H9 (cell line): ENCODE results near the gene ARRB1. TPM values are rescaled to one million over a fixed set of nuclear protein-coding genes. Genes with fewer than 3 reads are reported as not detected.
A peak's percentile ranks its signal among the peaks of the same experiment; 100 is the strongest.

Experiments
- DNase-seq: peaks from one replicate; pipeline ENCODE4 v3.0.0-alpha.2; 2017
- H2AFZ ChIP-seq: one replicate; pipeline ENCODE4 v1.6.1; 2013; ENCODE audit warnings: mild to moderate bottlenecking, low read length, control low read depth, moderate library complexity
- H2AK5ac ChIP-seq: 2 replicates; pipeline ENCODE4 v1.6.1; 2013; ENCODE audit warnings: low read length, control low read depth, mixed read lengths; ENCODE audit not compliant: insufficient read length
- H2BK120ac ChIP-seq: one replicate; pipeline ENCODE4 v1.6.1; 2013; ENCODE audit warnings: low read depth, mild to moderate bottlenecking, low read length, control low read depth, inconsistent platforms; ENCODE audit not compliant: poor library complexity, severe bottlenecking
- H2BK12ac ChIP-seq: 2 replicates; pipeline ENCODE4 v1.6.1; 2013; ENCODE audit warnings: low read length, control low read depth, mixed read lengths, low read depth; ENCODE audit not compliant: insufficient read length
- H2BK15ac ChIP-seq: 2 replicates; pipeline ENCODE4 v1.6.1; 2013; ENCODE audit warnings: low read depth, low read length, control low read depth
- H2BK20ac ChIP-seq: one replicate; pipeline ENCODE4 v1.6.1; 2013; ENCODE audit warnings: low read depth, mild to moderate bottlenecking, low read length, control low read depth, inconsistent platforms; ENCODE audit not compliant: poor library complexity, severe bottlenecking
- H2BK5ac ChIP-seq: 2 replicates; pipeline ENCODE4 v1.6.1; 2013; ENCODE audit warnings: low read length, control low read depth, mixed read lengths; ENCODE audit not compliant: insufficient read length
- H3K14ac ChIP-seq: 2 replicates; pipeline ENCODE4 v1.6.1; 2013; ENCODE audit warnings: low read length, control low read depth; ENCODE audit not compliant: insufficient read depth
- H3K18ac ChIP-seq: 2 replicates; pipeline ENCODE4 v1.6.1; 2013; ENCODE audit warnings: low read depth, mild to moderate bottlenecking, mixed read lengths, low read length, control low read depth; ENCODE audit not compliant: insufficient read length
- H3K23ac ChIP-seq: 2 replicates; pipeline ENCODE4 v1.6.1; 2013; ENCODE audit warnings: low read length, control low read depth, mixed read lengths, low read depth; ENCODE audit not compliant: insufficient read length
- H3K23me2 ChIP-seq: 2 replicates; pipeline ENCODE4 v1.6.1; 2013; ENCODE audit warnings: low read depth, mild to moderate bottlenecking, mixed read lengths, low read length, control low read depth; ENCODE audit not compliant: insufficient read length, poor library complexity, severe bottlenecking
- H3K27ac ChIP-seq: 2 replicates; pipeline ENCODE4 v1.5.1; 2013; ENCODE audit warnings: low read length, control low read depth, mixed read lengths, low read depth; ENCODE audit not compliant: insufficient read length
- H3K27me3 ChIP-seq: 2 replicates; pipeline ENCODE4 v1.6.1; 2013; ENCODE audit warnings: low read length, control low read depth, inconsistent platforms; ENCODE audit not compliant: insufficient read depth
- H3K4ac ChIP-seq: 2 replicates; pipeline ENCODE4 v1.6.1; 2013; ENCODE audit warnings: low read depth, mild to moderate bottlenecking, control low read depth, inconsistent platforms, low read length, moderate library complexity
- H3K4me1 ChIP-seq: 2 replicates; pipeline ENCODE4 v1.6.1; 2013; ENCODE audit warnings: low read length, control low read depth, inconsistent platforms; ENCODE audit not compliant: insufficient read depth
- H3K4me2 ChIP-seq: 2 replicates; pipeline ENCODE4 v1.6.1; 2013; ENCODE audit warnings: low read length, control low read depth, mixed read lengths; ENCODE audit not compliant: insufficient read length, insufficient read depth
- H3K56ac ChIP-seq: 2 replicates; pipeline ENCODE4 v1.6.1; 2013; ENCODE audit warnings: low read depth, mild to moderate bottlenecking, mixed read lengths, low read length, control low read depth; ENCODE audit not compliant: insufficient read length
- H3K79me1 ChIP-seq: 2 replicates; pipeline ENCODE4 v1.6.1; 2013; ENCODE audit warnings: low read depth, mild to moderate bottlenecking, moderate library complexity, low read length, control low read depth, inconsistent platforms; ENCODE audit not compliant: insufficient read depth, poor library complexity, severe bottlenecking
- H3K79me2 ChIP-seq: 2 replicates; pipeline ENCODE4 v1.6.1; 2013; ENCODE audit warnings: low read length, control low read depth, inconsistent platforms; ENCODE audit not compliant: insufficient read depth
- H3K9ac ChIP-seq: 2 replicates; pipeline ENCODE4 v1.6.1; 2013; ENCODE audit warnings: low read length, control low read depth, mixed read lengths; ENCODE audit not compliant: insufficient read length; ENCODE audit errors: extremely low read depth
- H3K9me3 ChIP-seq: one replicate; pipeline ENCODE4 v1.6.1; 2013; ENCODE audit warnings: low read depth, low read length, inconsistent platforms; ENCODE audit not compliant: control insufficient read depth
- H3T11ph ChIP-seq: one replicate; pipeline ENCODE4 v1.6.1; 2013; ENCODE audit warnings: mild to moderate bottlenecking, low read length, control low read depth, inconsistent platforms
- H4K20me1 ChIP-seq: one replicate; pipeline ENCODE4 v1.6.1; 2013; ENCODE audit not compliant: control insufficient read depth, insufficient read length, insufficient read depth
- H4K5ac ChIP-seq: 2 replicates; pipeline ENCODE4 v1.6.1; 2013; ENCODE audit warnings: low read depth, mild to moderate bottlenecking, mixed read lengths, low read length, control low read depth; ENCODE audit not compliant: insufficient read length
- H4K8ac ChIP-seq: replicated peaks from 2 replicates; pipeline ENCODE4 v1.6.1; 2013; ENCODE audit warnings: low read length, control low read depth, mixed read lengths, low read depth; ENCODE audit not compliant: insufficient read length
- H4K91ac ChIP-seq: 2 replicates; pipeline ENCODE4 v1.6.1; 2013; ENCODE audit warnings: low read depth, mild to moderate bottlenecking, moderate library complexity, mixed read lengths, low read length, control low read depth; ENCODE audit not compliant: insufficient read length
- H3K27ac Mint-ChIP-seq, 3 experiments: 2 replicates in 2 of 3; 3 replicates in 1 of 3; pipeline ENCODE4 v1.8.0; 2020 to 2021; ENCODE audit warnings: mixed read lengths in 3 of 3, mild to moderate bottlenecking in 1 of 3, moderate library complexity in 1 of 3
- H3K27me3 Mint-ChIP-seq: 2 replicates; pipeline ENCODE4 v1.8.0; 2021; ENCODE audit warnings: low read depth, mild to moderate bottlenecking, moderate library complexity, mixed read lengths
- H3K36me3 Mint-ChIP-seq, 3 experiments: 2 replicates in 2 of 3; 3 replicates in 1 of 3; pipeline ENCODE4 v1.8.0; 2020 to 2021; ENCODE audit warnings: low read depth in 3 of 3, mixed read lengths in 3 of 3; ENCODE audit not compliant: insufficient read depth in 1 of 3
- H3K4me1 Mint-ChIP-seq, 2 experiments: 2 replicates each; pipeline ENCODE4 v1.8.0; 2020; ENCODE audit warnings: mixed read lengths in 2 of 2
- H3K4me3 Mint-ChIP-seq, 2 experiments: 2 replicates in 1 of 2; 3 replicates in 1 of 2; pipeline ENCODE4 v1.8.0; 2020 to 2021; ENCODE audit warnings: mild to moderate bottlenecking in 2 of 2, mixed read lengths in 2 of 2, moderate library complexity in 1 of 2
- H3K9me3 Mint-ChIP-seq, 2 experiments: 2 replicates in 1 of 2; 3 replicates in 1 of 2; pipeline ENCODE4 v1.8.0; 2020; ENCODE audit warnings: mild to moderate bottlenecking in 2 of 2, mixed read lengths in 2 of 2, moderate library complexity in 1 of 2
- CTCF ChIP-seq: fragments of 200-600 bp; sonication (generic); conservative IDR thresholded peaks from 3 replicates; pipeline ENCODE4 v1.8.0; 2021; ENCODE audit warnings: antibody characterized with exemption, mild to moderate bottlenecking
- WGBS: extraction: QIAGEN DNeasy Blood & Tissue Kit; methylation state at CpG from one replicate; pipeline ENCODE4 v1.1.7; 2013; ENCODE audit warnings: missing lambda C conversion rate, low lambda C conversion rate, mixed read lengths; ENCODE audit not compliant: insufficient read length; ENCODE audit errors: extremely low coverage; 5-methylcytosine and 5-hydroxymethylcytosine counted together
- total RNA-seq: library from RNA; stranded (reverse); gene quantifications from 2 replicates; pipeline ENCODE4 v1.2.1, GENCODE V29; 2021

Gene ARRB1
- total RNA-seq, 1 experiment from 2014 or later = 20.6 TPM

GRCh38 chr11:75344186-75344585 is 7.3 kb downstream of the ARRB1 start:
- H2BK12ac ChIP-seq = no peak overlapping the region
- H4K5ac ChIP-seq = no peak overlapping the region
- H2BK120ac ChIP-seq = no peak overlapping the region
- no peak overlapping the region for H2BK20ac ChIP-seq
- WGBS = no CpG with 5 or more reads among the region's 3 CpGs
- Mint-ChIP-seq H3K27me3 (no peaks in the 10 kb centered on the region; the same call in 1 of the 2 replicates), H3K9me3 (no peaks in the 10 kb centered on the region), H3K36me3 (no peaks in the 10 kb centered on the region; a peak in 1 of 7 replicates), H3K27ac (peak overlapping the region in 2 of 3 experiments; percentile 42 to 53; a peak in 1 of 7 replicates), H3K4me1 (peaks cover 83 to 89% of the 10 kb centered on the region in 2 experiments), H3K4me3 (no peak overlapping the region; a peak in 1 of 5 replicates)
- H2BK5ac ChIP-seq = no peak overlapping the region
- no peak overlapping the region for H2BK15ac ChIP-seq
- no peak overlapping the region for H3K14ac ChIP-seq
- H3K4me1 ChIP-seq = peaks cover 15% of the 10 kb centered on the region; the same call in 1 of the 2 replicates
- TF ChIP-seq CTCF = no peak
- H3K9me3 ChIP-seq = no peaks in the 10 kb centered on the region
- DNase-seq = no peak
- H3T11ph ChIP-seq = no peak overlapping the region
- no peak overlapping the region for H3K4ac ChIP-seq
- H4K20me1 ChIP-seq = no peaks in the 10 kb centered on the region
- H3K23me2 ChIP-seq = no peaks in the 10 kb centered on the region
- no peak overlapping the region for H2AK5ac ChIP-seq
- H3K4me2 ChIP-seq = no peak overlapping the region
- no peak overlapping the region for H3K27ac ChIP-seq
- H2AFZ ChIP-seq = no peak overlapping the region
- no peaks in the 10 kb centered on the region for H3K27me3 ChIP-seq
- H3K79me2 ChIP-seq = no peaks in the 10 kb centered on the region; the same call in 1 of the 2 replicates
- H3K23ac ChIP-seq = no peak overlapping the region
- peak overlapping the region; percentile 6 for H3K18ac ChIP-seq
- no peaks in the 10 kb centered on the region for H3K79me1 ChIP-seq
- no peak overlapping the region for H3K9ac ChIP-seq
- H3K56ac ChIP-seq = no peak overlapping the region
- no peak overlapping the region for H4K8ac ChIP-seq
- H4K91ac ChIP-seq = no peak overlapping the region
